ENCODE results near the gene TP53I11. TPM values are rescaled to one million over a fixed set of nuclear protein-coding genes. Genes with fewer than 3 reads are reported as not detected.

Gene TP53I11
- total and polyA plus RNA-seq, 2 donors (not counting 3 experiments of a cell fraction or from before 2014, with no cell fraction given): 31.5 to 79.4 TPM

GRCh38 chr11:44957776-44958564 lies 7.3 kb upstream of the TP53I11 start:
- BruUV-seq (replicated peaks): no TSS peak
- FAIRE-seq: no peak
- H3K27ac ChIP-seq (ENCODE audit: insufficient read depth, low read depth, low read length): no peak overlapping the region
- no peak for DNase-seq (ENCODE audit: low read depth, low spot score)
- peaks cover 16% of the 10 kb centered on the region for H3K4me1 ChIP-seq (ENCODE audit: control insufficient read depth, extremely low read depth, insufficient read depth, low read length)
- H3K4me3 ChIP-seq (replicated peaks in 1 of 3; ENCODE audit: insufficient read depth in 1 of 3, low read depth in 1 of 3, low read length in 3 of 3): no peak overlapping the region
- intact Hi-C loops (cut with micrococcal nuclease): loop anchor here (10.0 kb wide), 1 partner anchor 707 kb away; the partner anchor contains the start of gene CHST1
- ChIA-PET POLR2A (no interaction called here), CTCF (no interaction called here)
- H3K4me2 ChIP-seq (ENCODE audit: insufficient read depth, low read length): no peak overlapping the region
- no peak overlapping the region for H3K9ac ChIP-seq (replicated peaks; ENCODE audit: extremely low read depth, insufficient read depth, low read length)
- no peaks in the 10 kb centered on the region for H4K20me1 ChIP-seq (replicated peaks; ENCODE audit: control insufficient read depth, extremely low read depth, insufficient read depth, low read length)
- H2AFZ ChIP-seq (ENCODE audit: low read depth, low read length): no peak overlapping the region
- no peaks in the 10 kb centered on the region for H3K9me3 ChIP-seq (replicated peaks; ENCODE audit: control insufficient read depth, insufficient read depth, low read length)
- dilution Hi-C loops (cut with MboI; ENCODE audit: extremely low pct_ligation_motif_present, low sequenced_read_pairs): no loop called here
- H3K79me2 ChIP-seq (ENCODE audit: control insufficient read depth, insufficient read depth, low read length): no peaks in the 10 kb centered on the region
- no peaks in the 10 kb centered on the region for H3K27me3 ChIP-seq (ENCODE audit: control insufficient read depth in 2 of 2, insufficient read depth in 2 of 2, low read length in 2 of 2)
- H3K9me1 ChIP-seq (replicated peaks; ENCODE audit: control insufficient read depth, extremely low read depth, insufficient read depth, low read length): no peaks in the 10 kb centered on the region
- no peak for TF ChIP-seq POLR2A (IDR thresholded peaks at IDR 0.05; ENCODE audit: low read depth, low read length)
- TF ChIP-seq, protein P1, sequence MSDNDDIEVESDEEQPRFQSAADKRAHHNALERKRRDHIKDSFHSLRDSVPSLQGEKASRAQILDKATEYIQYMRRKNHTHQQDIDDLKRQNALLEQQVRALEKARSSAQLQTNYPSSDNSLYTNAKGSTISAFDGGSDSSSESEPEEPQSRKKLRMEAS (IDR thresholded peaks at IDR 0.05; ENCODE audit: insufficient read depth, insufficient read length): no peak
- TF ChIP-seq, protein P2, sequence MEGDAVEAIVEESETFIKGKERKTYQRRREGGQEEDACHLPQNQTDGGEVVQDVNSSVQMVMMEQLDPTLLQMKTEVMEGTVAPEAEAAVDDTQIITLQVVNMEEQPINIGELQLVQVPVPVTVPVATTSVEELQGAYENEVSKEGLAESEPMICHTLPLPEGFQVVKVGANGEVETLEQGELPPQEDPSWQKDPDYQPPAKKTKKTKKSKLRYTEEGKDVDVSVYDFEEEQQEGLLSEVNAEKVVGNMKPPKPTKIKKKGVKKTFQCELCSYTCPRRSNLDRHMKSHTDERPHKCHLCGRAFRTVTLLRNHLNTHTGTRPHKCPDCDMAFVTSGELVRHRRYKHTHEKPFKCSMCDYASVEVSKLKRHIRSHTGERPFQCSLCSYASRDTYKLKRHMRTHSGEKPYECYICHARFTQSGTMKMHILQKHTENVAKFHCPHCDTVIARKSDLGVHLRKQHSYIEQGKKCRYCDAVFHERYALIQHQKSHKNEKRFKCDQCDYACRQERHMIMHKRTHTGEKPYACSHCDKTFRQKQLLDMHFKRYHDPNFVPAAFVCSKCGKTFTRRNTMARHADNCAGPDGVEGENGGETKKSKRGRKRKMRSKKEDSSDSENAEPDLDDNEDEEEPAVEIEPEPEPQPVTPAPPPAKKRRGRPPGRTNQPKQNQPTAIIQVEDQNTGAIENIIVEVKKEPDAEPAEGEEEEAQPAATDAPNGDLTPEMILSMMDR (IDR thresholded peaks at IDR 0.05; ENCODE audit: extremely low read depth in 1 of 2, insufficient read depth in 1 of 2, low read depth in 1 of 2, low read length in 2 of 2): no peak
- TF ChIP-seq POLR2AphosphoS5 (IDR thresholded peaks at IDR 0.05; ENCODE audit: insufficient read depth, low read depth, low read length): no peak
- no peak for TF ChIP-seq FOS (IDR thresholded peaks at IDR 0.05; ENCODE audit: borderline replicate concordance, insufficient read depth, low read length)
- no peak for TF ChIP-seq EZH2 (IDR thresholded peaks at IDR 0.05; ENCODE audit: borderline replicate concordance, low read depth, low read length, severe bottlenecking)
- TF ChIP-seq MYC (IDR thresholded peaks at IDR 0.05; ENCODE audit: low read depth, low read length): no peak
- TF ChIP-seq GATA2 (IDR thresholded peaks at IDR 0.05; ENCODE audit: insufficient read depth, insufficient read length, low read depth, low read length): no peak
- no peak for TF ChIP-seq JUN (IDR thresholded peaks at IDR 0.05; ENCODE audit: borderline replicate concordance, insufficient read depth, insufficient read length, low read depth)
- H3K36me3 ChIP-seq (ENCODE audit: control insufficient read depth in 2 of 2, extremely low read depth in 1 of 2, insufficient read depth in 2 of 2, low read length in 2 of 2): no peaks in the 10 kb centered on the region

Data from endothelial cell of umbilical vein (primary cell).